GM23338 (cell line): ENCODE measurements around the gene AMIGO1. TPM values are rescaled to one million over a fixed set of nuclear protein-coding genes. Genes with fewer than 3 reads are reported as not detected.

Experiments used
- ATAC-seq: fragments of 200-7000 bp; cut with Tn5 transposase; 3 replicates; pipeline ENCODE4 v1.9.1; 2020
- DNase-seq: peaks from one replicate; pipeline ENCODE4 v3.0.0-alpha.2; 2015; ENCODE audit warnings: low spot score
- H2AFZ ChIP-seq: fragments of 200-600 bp; sonication (generic); 2 replicates; pipeline ENCODE4 v1.8.0; 2016; ENCODE audit warnings: antibody characterized with exemption, mild to moderate bottlenecking, moderate library complexity
- H3F3A ChIP-seq: fragments of 200-600 bp; sonication (generic); replicated peaks from 2 replicates; pipeline ENCODE4 v1.8.0; 2017; ENCODE audit warnings: antibody characterized with exemption, mixed run types, low read depth
- H3K27ac ChIP-seq: fragments of 200-600 bp; sonication (generic); 2 replicates; pipeline ENCODE4 v1.6.1; 2016; ENCODE audit warnings: low read depth
- H3K27me3 ChIP-seq: fragments of 200-600 bp; sonication (generic); 2 replicates; pipeline ENCODE4 v1.8.0; 2016; ENCODE audit warnings: mild to moderate bottlenecking, mixed run types, moderate library complexity; ENCODE audit not compliant: insufficient read depth
- H3K36me3 ChIP-seq: fragments of 200-600 bp; sonication (generic); 2 replicates; pipeline ENCODE4 v1.8.0; 2016; ENCODE audit warnings: mild to moderate bottlenecking; ENCODE audit not compliant: insufficient read depth
- H3K4me1 ChIP-seq: fragments of 200-600 bp; sonication (generic); 2 replicates; pipeline ENCODE4 v1.8.0; 2016; ENCODE audit warnings: mild to moderate bottlenecking, moderate library complexity; ENCODE audit not compliant: insufficient read depth
- H3K4me2 ChIP-seq: fragments of 200-600 bp; sonication (generic); 2 replicates; pipeline ENCODE4 v1.7.1; 2017; ENCODE audit warnings: mixed run types
- H3K4me3 ChIP-seq: fragments of 200-600 bp; sonication (generic); 2 replicates; pipeline ENCODE4 v1.6.1; 2016; ENCODE audit warnings: mixed run types
- H3K79me2 ChIP-seq: fragments of 200-600 bp; sonication (generic); replicated peaks from 2 replicates; pipeline ENCODE4 v1.8.0; 2017; ENCODE audit warnings: mild to moderate bottlenecking; ENCODE audit not compliant: insufficient read depth
- H3K9me2 ChIP-seq: fragments of 200-600 bp; sonication (generic); 2 replicates; pipeline ENCODE4 v1.8.0; 2017; ENCODE audit not compliant: insufficient read depth
- H4K20me1 ChIP-seq: fragments of 200-600 bp; sonication (generic); replicated peaks from 2 replicates; pipeline ENCODE4 v1.8.0; 2017; ENCODE audit warnings: mild to moderate bottlenecking; ENCODE audit not compliant: insufficient read depth
- H3K27ac Mint-ChIP-seq: 2 replicates; pipeline ENCODE4 v1.8.0; 2020; ENCODE audit warnings: inconsistent platforms, mild to moderate bottlenecking, moderate library complexity, mixed read lengths
- H3K27me3 Mint-ChIP-seq: 3 replicates; pipeline ENCODE4 v1.8.0; 2022; ENCODE audit warnings: low read depth, mild to moderate bottlenecking, moderate library complexity, mixed read lengths, inconsistent platforms; ENCODE audit not compliant: insufficient read depth, poor library complexity
- H3K36me3 Mint-ChIP-seq: 3 replicates; pipeline ENCODE4 v1.8.0; 2021; ENCODE audit warnings: low read depth, mild to moderate bottlenecking, inconsistent platforms, moderate library complexity, mixed read lengths
- H3K4me1 Mint-ChIP-seq: 3 replicates; pipeline ENCODE4 v1.8.0; 2020; ENCODE audit warnings: mild to moderate bottlenecking, inconsistent platforms, mixed read lengths
- H3K4me3 Mint-ChIP-seq: 3 replicates; pipeline ENCODE4 v1.8.0; 2021; ENCODE audit warnings: moderate library complexity, mild to moderate bottlenecking, inconsistent platforms, mixed read lengths
- H3K9me3 Mint-ChIP-seq: 3 replicates; pipeline ENCODE4 v1.8.0; 2020; ENCODE audit warnings: moderate library complexity, mild to moderate bottlenecking, inconsistent platforms, mixed read lengths
- CREB1 ChIP-seq: fragments of 250-450 bp; sonication (Bioruptor Pico); IDR thresholded peaks from 2 replicates; pipeline ENCODE4 v1.5.0; 2020; ENCODE audit warnings: low read depth, mild to moderate bottlenecking, moderate library complexity
- CTCF ChIP-seq, 2 experiments: fragments of 200-600 bp in 1 of 2; sonication (generic) in 1 of 2; conservative IDR thresholded peaks; 2 replicates each; pipeline versions ENCODE4 v1.5.1 to v1.6.1; 2016 to 2017; ENCODE audit warnings: antibody characterized with exemption in 2 of 2, low read depth in 2 of 2, mild to moderate bottlenecking in 2 of 2, moderate library complexity in 1 of 2
- ETS1 ChIP-seq: IDR thresholded peaks from 2 replicates; pipeline ENCODE4 v1.6.1; 2016; ENCODE audit warnings: antibody characterized with exemption
- EZH2 ChIP-seq: fragments of 200-600 bp; sonication (generic); IDR thresholded peaks from one replicate; pipeline ENCODE4 v1.8.0; 2017; ENCODE audit warnings: antibody characterized with exemption, mild to moderate bottlenecking, low read depth; ENCODE audit not compliant: unreplicated experiment
- EZH2phosphoT487 ChIP-seq: fragments of 200-600 bp; sonication (generic); IDR thresholded peaks from one replicate; pipeline ENCODE4 v1.8.1; 2018; ENCODE audit warnings: antibody characterized with exemption; ENCODE audit not compliant: unreplicated experiment
- JUNB ChIP-seq: IDR thresholded peaks from one replicate; pipeline ENCODE4 v1.6.1; 2016; ENCODE audit warnings: antibody characterized with exemption; ENCODE audit not compliant: unreplicated experiment
- NANOG ChIP-seq: IDR thresholded peaks from 2 replicates; pipeline ENCODE4 v1.6.1; 2016; ENCODE audit warnings: antibody characterized with exemption, borderline replicate concordance
- POLR2AphosphoS5 ChIP-seq: IDR thresholded peaks from 2 replicates; pipeline ENCODE4 v1.6.1; 2016; ENCODE audit warnings: antibody characterized with exemption, low read depth
- STAT1 ChIP-seq: IDR thresholded peaks from one replicate; pipeline ENCODE4 v1.6.1; 2016; ENCODE audit warnings: antibody characterized with exemption; ENCODE audit not compliant: unreplicated experiment
- ZNF114 ChIP-seq: fragments of 250-450 bp; sonication (Bioruptor Pico); IDR thresholded peaks from 2 replicates; pipeline ENCODE4 v1.5.0; 2020; ENCODE audit warnings: mild to moderate bottlenecking, moderate library complexity
- ZNF331 ChIP-seq: fragments of 250-450 bp; sonication (Bioruptor Pico); IDR thresholded peaks from 2 replicates; pipeline ENCODE4 v1.5.0; 2020; ENCODE audit warnings: low read depth, mild to moderate bottlenecking, moderate library complexity
- ZNF462 ChIP-seq: fragments of 250-450 bp; sonication (Bioruptor Pico); IDR thresholded peaks from 2 replicates; pipeline ENCODE4 v1.5.0; 2020; ENCODE audit warnings: mild to moderate bottlenecking, moderate library complexity
- polyA plus RNA-seq: library from polyadenylated mRNA; unstranded; fragments of >200 nt; fragmentation: Nextera tagmentation; extraction: Ambion mirVana; gene quantifications from 2 replicates; pipeline ENCODE4 v1.2.1, GENCODE V29; 2016
- total RNA-seq: library from RNA; depleted of rRNA; stranded (reverse); fragments of >200 nt; shearing (Covaris generic); gene quantifications from 2 replicates; pipeline ENCODE4 v1.2.3, GENCODE V29; 2014
- TF ChIP-seq, protein P1 (sequence below): IDR thresholded peaks from one replicate; pipeline ENCODE4 v1.6.1; 2018; ENCODE audit warnings: antibody characterized with exemption; ENCODE audit not compliant: unreplicated experiment

AMIGO1 gene
- total and polyA plus RNA-seq, 2 experiments from 2014 or later: 0.53 to 3.8 TPM

DNA sequence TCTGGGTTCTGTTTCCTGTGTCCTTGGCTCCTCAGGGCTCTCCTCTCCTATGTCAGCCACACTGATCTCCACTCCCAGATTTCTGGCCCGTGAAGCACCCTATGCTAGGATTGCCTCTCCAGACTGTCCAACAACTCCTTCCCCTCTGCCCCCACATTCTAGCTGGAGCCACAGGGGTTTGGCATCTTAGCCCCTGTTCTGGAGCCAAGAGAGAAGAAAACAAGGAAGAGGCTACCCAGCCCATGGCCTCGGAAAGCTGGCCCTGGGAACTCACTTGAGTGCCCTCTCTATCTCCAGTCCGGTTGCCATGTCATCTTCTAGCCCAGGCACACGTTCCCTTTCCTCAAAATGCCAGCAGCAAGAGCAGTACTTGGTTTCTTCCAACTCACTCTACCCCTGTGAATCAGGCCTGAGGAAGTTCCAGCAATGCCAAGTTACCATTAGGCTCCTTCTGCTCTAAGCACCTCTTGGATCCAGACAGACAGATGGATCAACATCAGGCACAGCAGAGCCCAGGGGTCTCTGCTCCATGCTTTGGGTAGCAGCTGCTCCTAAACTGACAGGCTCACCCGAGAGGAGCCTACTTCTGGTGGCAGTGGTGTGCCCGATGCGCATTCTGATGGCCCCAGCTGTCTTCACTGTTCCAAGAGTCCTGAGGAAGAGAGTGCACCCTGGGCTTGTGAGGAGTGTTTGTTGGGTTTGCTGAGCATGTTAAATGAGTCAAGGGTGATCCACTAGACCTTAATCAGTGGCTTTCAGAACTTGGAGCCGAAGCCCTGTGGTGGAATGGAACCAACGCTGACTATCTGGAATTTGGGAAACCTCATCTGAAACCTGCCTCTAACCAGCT is 18.5 kb upstream of the AMIGO1 start:
- Mint-ChIP-seq H3K4me1 (peaks cover 12% of the 10 kb centered on the region; the same call in 2 of the 3 replicates), H3K36me3 (no peaks in the 10 kb centered on the region), H3K4me3 (no peak overlapping the region), H3K9me3 (no peaks in the 10 kb centered on the region; the same call in 2 of the 3 replicates), H3K27ac (no peak overlapping the region), H3K27me3 (peaks cover 12% of the 10 kb centered on the region)
- H3K79me2 ChIP-seq: no peaks in the 10 kb centered on the region
- TF ChIP-seq, protein P1, sequence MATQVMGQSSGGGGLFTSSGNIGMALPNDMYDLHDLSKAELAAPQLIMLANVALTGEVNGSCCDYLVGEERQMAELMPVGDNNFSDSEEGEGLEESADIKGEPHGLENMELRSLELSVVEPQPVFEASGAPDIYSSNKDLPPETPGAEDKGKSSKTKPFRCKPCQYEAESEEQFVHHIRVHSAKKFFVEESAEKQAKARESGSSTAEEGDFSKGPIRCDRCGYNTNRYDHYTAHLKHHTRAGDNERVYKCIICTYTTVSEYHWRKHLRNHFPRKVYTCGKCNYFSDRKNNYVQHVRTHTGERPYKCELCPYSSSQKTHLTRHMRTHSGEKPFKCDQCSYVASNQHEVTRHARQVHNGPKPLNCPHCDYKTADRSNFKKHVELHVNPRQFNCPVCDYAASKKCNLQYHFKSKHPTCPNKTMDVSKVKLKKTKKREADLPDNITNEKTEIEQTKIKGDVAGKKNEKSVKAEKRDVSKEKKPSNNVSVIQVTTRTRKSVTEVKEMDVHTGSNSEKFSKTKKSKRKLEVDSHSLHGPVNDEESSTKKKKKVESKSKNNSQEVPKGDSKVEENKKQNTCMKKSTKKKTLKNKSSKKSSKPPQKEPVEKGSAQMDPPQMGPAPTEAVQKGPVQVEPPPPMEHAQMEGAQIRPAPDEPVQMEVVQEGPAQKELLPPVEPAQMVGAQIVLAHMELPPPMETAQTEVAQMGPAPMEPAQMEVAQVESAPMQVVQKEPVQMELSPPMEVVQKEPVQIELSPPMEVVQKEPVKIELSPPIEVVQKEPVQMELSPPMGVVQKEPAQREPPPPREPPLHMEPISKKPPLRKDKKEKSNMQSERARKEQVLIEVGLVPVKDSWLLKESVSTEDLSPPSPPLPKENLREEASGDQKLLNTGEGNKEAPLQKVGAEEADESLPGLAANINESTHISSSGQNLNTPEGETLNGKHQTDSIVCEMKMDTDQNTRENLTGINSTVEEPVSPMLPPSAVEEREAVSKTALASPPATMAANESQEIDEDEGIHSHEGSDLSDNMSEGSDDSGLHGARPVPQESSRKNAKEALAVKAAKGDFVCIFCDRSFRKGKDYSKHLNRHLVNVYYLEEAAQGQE: no peak
- no peak for TF ChIP-seq ZNF331
- TF ChIP-seq CREB1 (CRISPR knock-in tag): no peak
- no peak for TF ChIP-seq CTCF (conservative IDR thresholded peaks at IDR 0.05; ENCODE audit: low read depth in 2 of 2)
- TF ChIP-seq JUNB: no peak
- TF ChIP-seq STAT1: no peak
- no peak for TF ChIP-seq EZH2phosphoT487
- no peak for TF ChIP-seq NANOG
- TF ChIP-seq ZNF114 (CRISPR knock-in tag): no peak
- no peak for TF ChIP-seq ZNF462
- no peak for TF ChIP-seq POLR2AphosphoS5
- TF ChIP-seq EZH2: no peak
- TF ChIP-seq ETS1: no peak
- no peak for ATAC-seq
- no peaks in the 10 kb centered on the region for H3K9me2 ChIP-seq
- DNase-seq: no peak
- no peak overlapping the region for H3K4me3 ChIP-seq
- H3K27ac ChIP-seq: no peak overlapping the region
- no peaks in the 10 kb centered on the region for H3K36me3 ChIP-seq
- no peak overlapping the region for H3K4me2 ChIP-seq
- H2AFZ ChIP-seq: no peak overlapping the region
- H3F3A ChIP-seq: no peaks in the 10 kb centered on the region
- no peaks in the 10 kb centered on the region for H3K27me3 ChIP-seq
- no peaks in the 10 kb centered on the region for H4K20me1 ChIP-seq
- peaks cover 4% of the 10 kb centered on the region; the same call in 1 of the 2 replicates for H3K4me1 ChIP-seq
